ENCODE results near the gene UBXN7.
"Not testable (repeated sequence)": the region's sequence is repeated elsewhere in the genome, so short reads cannot be mapped to it uniquely, and the experiment has no call there.

The UBXN7 gene

GRCh38 chr3:196351541-196351940 is 80.7 kb downstream of the UBXN7 start:
- DNase-seq: no peak

GRCh38 chr3:196350067-196350466 is 82.2 kb downstream of the UBXN7 start:
- DNase-seq: no peak

- DNase-seq: no peak
These were observed 83.5 kb downstream of the UBXN7 start for GRCh38 chr3:196348698-196349097.

- no peak for DNase-seq
These were observed 87.6 kb downstream of the UBXN7 start for GRCh38 chr3:196344663-196345062.

- not testable (repeated sequence) for DNase-seq
These were observed 88.3 kb downstream of the UBXN7 start for GRCh38 chr3:196343917-196344316.

GRCh38 chr3:196341137-196341536 is 91.1 kb downstream of the UBXN7 start:
- DNase-seq: no peak

- no peak for DNase-seq
These were observed 91.8 kb downstream of the UBXN7 start for GRCh38 chr3:196340466-196340865.

- DNase-seq: no peak
These were observed 92.6 kb downstream of the UBXN7 start for GRCh38 chr3:196339493-196340254.

- DNase-seq: no peak
These were observed 93.2 kb downstream of the UBXN7 start for GRCh38 chr3:196339044-196339443.

- peak; percentile 15 for DNase-seq
These were observed 95.7 kb downstream of the UBXN7 start for GRCh38 chr3:196336319-196337145.

GRCh38 chr3:196335503-196335948 is 96.7 kb downstream of the UBXN7 start:
- no peak for DNase-seq

GRCh38 chr3:196334982-196335381 is 97.2 kb downstream of the UBXN7 start:
- DNase-seq: no peak

- DNase-seq: no peak
These were observed 100.1 kb downstream of the UBXN7 start for GRCh38 chr3:196332168-196332567.

- DNase-seq: no peak
These were observed 104.8 kb downstream of the UBXN7 start for GRCh38 chr3:196327405-196327804.

GRCh38 chr3:196326936-196327335 is 105.3 kb downstream of the UBXN7 start:
- no peak for DNase-seq

GRCh38 chr3:196323691-196324090 is 108.5 kb downstream of the UBXN7 start:
- no peak for DNase-seq

GRCh38 chr3:196323016-196323415 is 109.2 kb downstream of the UBXN7 start:
- no peak for DNase-seq

GRCh38 chr3:196321162-196321561 is 111.1 kb downstream of the UBXN7 start:
- DNase-seq: no peak

GRCh38 chr3:196320137-196320536 is 112.1 kb downstream of the UBXN7 start:
- DNase-seq: peak; percentile 25

- peak; percentile 83 for DNase-seq
These were observed 114.3 kb downstream of the UBXN7 start, which contains the start of gene DYNLT2B for GRCh38 chr3:196317687-196318467. TSS of gene DYNLT2B (minus strand) at chr3:196318240. CDS start at chr3:196318152, 88 bp downstream.

GRCh38 chr3:196316799-196317686 is 115.2 kb downstream of the UBXN7 start:
- DNase-seq: not testable (repeated sequence)

- DNase-seq: no peak
These were observed 116.4 kb downstream of the UBXN7 start for GRCh38 chr3:196315821-196316220.

All from DMS79 treated with DMSO at 0.1 percent for 48 hours (cell line).